SU-DHL-6 (cell line): ENCODE measurements around the gene GSDMA.

ENCODE experiments used
- H2AFZ ChIP-seq: fragments of 200-600 bp; sonication (generic); 2 replicates; pipeline ENCODE4 v1.6.1; 2014; ENCODE audit warnings: low read depth, mild to moderate bottlenecking, moderate library complexity, mixed read lengths, antibody characterized with exemption, low read length; ENCODE audit not compliant: severe bottlenecking
- H3F3A ChIP-seq: fragments of 200-600 bp; shearing (Covaris generic); 2 replicates; pipeline ENCODE4 v1.6.0; 2016; ENCODE audit warnings: antibody characterized with exemption, mild to moderate bottlenecking; ENCODE audit not compliant: insufficient read depth
- H3K27ac ChIP-seq: fragments of 200-600 bp; sonication (generic); 2 replicates; pipeline ENCODE4 v1.5.1; 2016; ENCODE audit warnings: low read depth, mild to moderate bottlenecking, low read length, moderate library complexity, mixed read lengths
- H3K27me3 ChIP-seq: fragments of 200-600 bp; sonication (generic), shearing (Covaris generic); 2 replicates; pipeline ENCODE4 v1.6.0; 2014; ENCODE audit warnings: mild to moderate bottlenecking, low read length
- H3K36me3 ChIP-seq: fragments of 200-600 bp; sonication (generic); 2 replicates; pipeline ENCODE4 v1.6.1; 2014; ENCODE audit warnings: mild to moderate bottlenecking, low read length, mixed read lengths
- H3K4me2 ChIP-seq: fragments of 300-600, 200-600 bp; shearing (Covaris generic), sonication (generic); 2 replicates; pipeline ENCODE4 v1.6.0; 2014; ENCODE audit warnings: low read length, low read depth, mild to moderate bottlenecking; ENCODE audit not compliant: poor library complexity, severe bottlenecking
- H3K4me3 ChIP-seq: fragments of 200-600 bp; sonication (generic); 2 replicates; pipeline ENCODE4 v1.5.1; 2014; ENCODE audit warnings: antibody characterized with exemption, low read length, mild to moderate bottlenecking, mixed read lengths; ENCODE audit not compliant: insufficient read depth, poor library complexity, severe bottlenecking
- H3K79me2 ChIP-seq: fragments of 200-600 bp; sonication (generic); 2 replicates; pipeline ENCODE4 v1.6.1; 2014; ENCODE audit warnings: mild to moderate bottlenecking, low read length, moderate library complexity; ENCODE audit not compliant: insufficient read depth
- H3K9ac ChIP-seq: fragments of 200-600 bp; sonication (generic); 2 replicates; pipeline ENCODE4 v1.7.0; 2014; ENCODE audit warnings: mild to moderate bottlenecking, low read length
- H3K9me2 ChIP-seq: fragments of 200-600 bp; sonication (generic); replicated peaks from 2 replicates; pipeline ENCODE4 v1.6.1; 2014; ENCODE audit warnings: low read length; ENCODE audit not compliant: insufficient read depth
- H3K9me3 ChIP-seq: fragments of 200-600 bp; sonication (generic); 2 replicates; pipeline ENCODE4 v1.6.1; 2014; ENCODE audit warnings: low read length, mixed read lengths; ENCODE audit not compliant: insufficient read depth
- H4K20me1 ChIP-seq: fragments of 200-600 bp; sonication (generic); 2 replicates; pipeline ENCODE4 v1.6.1; 2014; ENCODE audit warnings: low read depth, mild to moderate bottlenecking, antibody characterized with exemption, low read length, moderate library complexity, mixed read lengths
- EZH2phosphoT487 ChIP-seq: fragments of 200-600 bp; sonication (generic), shearing (Covaris generic); conservative IDR thresholded peaks from 2 replicates; pipeline ENCODE4 v1.6.1; 2018; ENCODE audit warnings: mild to moderate bottlenecking, antibody characterized with exemption, low read length, moderate library complexity, mixed read lengths
- TF ChIP-seq, protein P1 (sequence below): fragments of 200-600 bp; sonication (generic); IDR thresholded peaks from one replicate; pipeline ENCODE4 v1.5.1; 2017; ENCODE audit warnings: antibody characterized with exemption, mild to moderate bottlenecking, low read length, moderate library complexity; ENCODE audit not compliant: insufficient read depth, poor library complexity, severe bottlenecking

GSDMA gene

DNA sequence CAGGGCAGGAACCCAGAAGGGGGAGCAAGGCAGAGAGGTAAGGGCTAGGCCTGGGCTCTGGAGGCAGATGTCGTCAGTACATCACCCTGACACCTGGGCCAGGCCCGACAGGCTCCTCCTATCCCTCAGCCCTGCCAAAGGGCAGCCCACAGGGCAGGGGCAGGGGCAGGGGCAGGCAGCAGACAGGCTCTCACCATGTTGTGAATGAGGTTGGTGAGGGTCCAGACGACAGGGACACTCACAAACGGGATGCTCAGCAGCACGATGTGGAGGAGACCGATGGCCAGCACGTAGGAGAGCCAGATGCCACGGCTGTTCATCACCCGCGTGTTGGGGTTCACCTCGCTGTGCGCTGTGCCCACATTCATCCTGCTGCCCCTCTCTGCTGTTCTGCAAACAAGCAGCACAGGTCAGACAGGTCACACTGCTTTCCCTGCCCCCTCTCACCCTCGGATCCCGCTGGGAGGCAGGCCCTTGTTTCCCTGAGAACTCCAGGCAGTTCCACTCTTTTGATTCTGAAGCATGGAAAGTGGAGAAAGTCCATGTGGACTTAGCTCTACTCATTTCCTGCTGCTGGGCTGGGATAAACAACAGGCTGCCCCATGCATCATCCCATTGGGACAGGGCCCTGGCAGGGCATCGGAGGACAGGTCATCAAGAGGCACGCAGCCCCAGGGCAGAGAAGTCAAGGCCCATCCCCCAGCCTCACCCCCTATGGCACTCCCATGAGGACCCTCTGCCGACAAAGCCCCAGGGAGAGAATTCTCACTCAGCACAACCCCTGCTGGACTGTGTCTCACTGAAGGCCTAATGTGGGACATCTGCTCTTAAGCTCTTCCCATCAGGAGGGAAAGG lies 38.7 kb upstream of the GSDMA start:
- TF ChIP-seq EZH2phosphoT487, result no peak
- TF ChIP-seq, protein P1, sequence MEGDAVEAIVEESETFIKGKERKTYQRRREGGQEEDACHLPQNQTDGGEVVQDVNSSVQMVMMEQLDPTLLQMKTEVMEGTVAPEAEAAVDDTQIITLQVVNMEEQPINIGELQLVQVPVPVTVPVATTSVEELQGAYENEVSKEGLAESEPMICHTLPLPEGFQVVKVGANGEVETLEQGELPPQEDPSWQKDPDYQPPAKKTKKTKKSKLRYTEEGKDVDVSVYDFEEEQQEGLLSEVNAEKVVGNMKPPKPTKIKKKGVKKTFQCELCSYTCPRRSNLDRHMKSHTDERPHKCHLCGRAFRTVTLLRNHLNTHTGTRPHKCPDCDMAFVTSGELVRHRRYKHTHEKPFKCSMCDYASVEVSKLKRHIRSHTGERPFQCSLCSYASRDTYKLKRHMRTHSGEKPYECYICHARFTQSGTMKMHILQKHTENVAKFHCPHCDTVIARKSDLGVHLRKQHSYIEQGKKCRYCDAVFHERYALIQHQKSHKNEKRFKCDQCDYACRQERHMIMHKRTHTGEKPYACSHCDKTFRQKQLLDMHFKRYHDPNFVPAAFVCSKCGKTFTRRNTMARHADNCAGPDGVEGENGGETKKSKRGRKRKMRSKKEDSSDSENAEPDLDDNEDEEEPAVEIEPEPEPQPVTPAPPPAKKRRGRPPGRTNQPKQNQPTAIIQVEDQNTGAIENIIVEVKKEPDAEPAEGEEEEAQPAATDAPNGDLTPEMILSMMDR, result no peak
- Histone ChIP-seq H3K27ac (no peak overlapping the region), H3K27me3 (no peaks in the 10 kb centered on the region), H3K9me2 (no peaks in the 10 kb centered on the region), H3K4me3 (no peak overlapping the region), H3K9ac (no peak overlapping the region), H4K20me1 (no peaks in the 10 kb centered on the region), H3K4me2 (no peak overlapping the region), H3F3A (no peaks in the 10 kb centered on the region), H3K36me3 (no peaks in the 10 kb centered on the region), H3K9me3 (no peaks in the 10 kb centered on the region), H3K79me2 (peaks cover 31% of the 10 kb centered on the region), H2AFZ (no peak overlapping the region)

- TF ChIP-seq EZH2phosphoT487, result no peak
- TF ChIP-seq, protein P1, result no peak
- Histone ChIP-seq H3F3A (no peaks in the 10 kb centered on the region), H3K9ac (no peak overlapping the region), H3K9me2 (no peaks in the 10 kb centered on the region), H3K36me3 (no peaks in the 10 kb centered on the region), H3K79me2 (peaks cover 31% of the 10 kb centered on the region), H3K27ac (no peak overlapping the region), H3K9me3 (no peaks in the 10 kb centered on the region), H3K27me3 (no peaks in the 10 kb centered on the region), H3K4me2 (no peak overlapping the region), H3K4me3 (no peak overlapping the region), H4K20me1 (no peaks in the 10 kb centered on the region), H2AFZ (no peak overlapping the region)
These were observed 38.1 kb upstream of the GSDMA start for GRCh38 chr17:39924691-39925055.

- no peak for TF ChIP-seq EZH2phosphoT487
- Histone ChIP-seq H3K27me3 (no peaks in the 10 kb centered on the region), H3K36me3 (no peaks in the 10 kb centered on the region), H3K4me2 (peak overlapping the region; percentile 89), H3K9me3 (no peaks in the 10 kb centered on the region), H2AFZ (no peak overlapping the region), H3K27ac (no peak overlapping the region), H3K9me2 (no peaks in the 10 kb centered on the region), H4K20me1 (no peaks in the 10 kb centered on the region), H3F3A (no peaks in the 10 kb centered on the region), H3K9ac (peak overlapping the region; percentile 78), H3K4me3 (peak overlapping the region; percentile 90), H3K79me2 (peaks cover 31% of the 10 kb centered on the region)
These were observed 37.3 kb upstream of the GSDMA start for GRCh38 chr17:39925282-39926134.
